Measurements from ENCODE around the gene FGF6. TPM values are rescaled to one million over a fixed set of nuclear protein-coding genes. Genes with fewer than 3 reads are reported as not detected.

Gene FGF6
- total RNA-seq, 3 donors from 2014 or later = not detected

GRCh38 chr12:4438834-4439596 lies 6.6 kb downstream of the FGF6 start:
- Mint-ChIP-seq H3K9me3 (no peaks in the 10 kb centered on the region), H3K4me3 (no peak overlapping the region), H3K4me1 (ENCODE audit: low read depth) (peaks cover 8% of the 10 kb centered on the region), H3K36me3 (ENCODE audit: insufficient read depth) (no peaks in the 10 kb centered on the region), H3K27me3 (ENCODE audit: low read depth) (peaks cover 10% of the 10 kb centered on the region)
- no peak for DNase-seq
- no peak for ATAC-seq

GRCh38 chr12:4435537-4435936 lies 10.1 kb downstream of the FGF6 start:
- Mint-ChIP-seq H3K9me3 (no peaks in the 10 kb centered on the region), H3K4me1 (ENCODE audit: low read depth) (peaks cover 8% of the 10 kb centered on the region), H3K27me3 (ENCODE audit: low read depth) (peaks cover 2% of the 10 kb centered on the region), H3K4me3 (no peak overlapping the region), H3K36me3 (ENCODE audit: insufficient read depth) (no peaks in the 10 kb centered on the region)
- DNase-seq (no peak), ATAC-seq (no peak)

DNA sequence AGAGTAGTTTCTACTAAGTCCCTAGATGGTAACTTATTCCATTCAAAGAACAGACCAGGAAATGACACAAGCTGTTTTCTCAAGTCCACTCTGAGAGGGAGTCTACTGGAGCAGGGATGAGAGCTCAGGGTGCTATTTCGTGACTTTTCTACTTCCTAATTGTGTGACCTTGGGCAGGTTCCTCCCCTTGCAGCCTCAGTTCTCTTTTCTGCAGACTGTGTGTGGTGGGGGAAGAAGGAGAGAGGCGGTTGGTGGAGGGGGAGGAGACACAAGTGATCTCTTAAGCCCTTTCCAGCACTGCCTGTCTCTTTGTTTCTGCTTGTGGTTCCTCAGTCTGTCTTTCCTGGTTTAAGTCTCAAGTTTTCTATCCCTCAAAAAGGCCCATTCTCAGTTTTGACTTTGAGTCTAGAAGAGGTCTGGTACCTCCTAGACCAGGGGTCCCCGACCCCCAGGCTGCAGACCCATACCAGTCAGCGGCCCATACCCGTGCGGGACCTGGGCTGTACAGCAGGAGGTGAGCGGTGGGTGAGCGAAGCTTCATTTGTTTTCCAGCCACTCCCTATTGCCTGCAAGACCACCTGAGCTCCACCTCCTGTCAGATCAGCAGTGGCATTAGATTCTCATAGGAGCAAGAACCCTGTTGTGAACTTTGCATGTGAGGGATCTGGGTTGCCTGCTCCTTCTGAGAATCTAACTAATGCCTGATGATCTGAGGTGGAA lies 10.7 kb downstream of the FGF6 start:
- no peak overlapping the region for H3K4me3 Mint-ChIP-seq
- peaks cover 8% of the 10 kb centered on the region for H3K4me1 Mint-ChIP-seq (ENCODE audit: low read depth)
- ATAC-seq = no peak
- H3K9me3 Mint-ChIP-seq = no peaks in the 10 kb centered on the region
- no peaks in the 10 kb centered on the region for H3K36me3 Mint-ChIP-seq (ENCODE audit: insufficient read depth)
- no peak for DNase-seq
- peaks cover 2% of the 10 kb centered on the region for H3K27me3 Mint-ChIP-seq (ENCODE audit: low read depth)

GRCh38 chr12:4434301-4434700 lies 11.3 kb downstream of the FGF6 start:
- no peak for ATAC-seq
- DNase-seq = no peak
- Mint-ChIP-seq H3K36me3 (ENCODE audit: insufficient read depth) (no peaks in the 10 kb centered on the region), H3K9me3 (no peaks in the 10 kb centered on the region), H3K4me1 (ENCODE audit: low read depth) (peaks cover 5% of the 10 kb centered on the region), H3K4me3 (no peak overlapping the region), H3K27me3 (ENCODE audit: low read depth) (peaks cover 2% of the 10 kb centered on the region)

GRCh38 chr12:4433745-4434058 lies 11.9 kb downstream of the FGF6 start:
- no peaks in the 10 kb centered on the region for H3K9me3 Mint-ChIP-seq

DNA sequence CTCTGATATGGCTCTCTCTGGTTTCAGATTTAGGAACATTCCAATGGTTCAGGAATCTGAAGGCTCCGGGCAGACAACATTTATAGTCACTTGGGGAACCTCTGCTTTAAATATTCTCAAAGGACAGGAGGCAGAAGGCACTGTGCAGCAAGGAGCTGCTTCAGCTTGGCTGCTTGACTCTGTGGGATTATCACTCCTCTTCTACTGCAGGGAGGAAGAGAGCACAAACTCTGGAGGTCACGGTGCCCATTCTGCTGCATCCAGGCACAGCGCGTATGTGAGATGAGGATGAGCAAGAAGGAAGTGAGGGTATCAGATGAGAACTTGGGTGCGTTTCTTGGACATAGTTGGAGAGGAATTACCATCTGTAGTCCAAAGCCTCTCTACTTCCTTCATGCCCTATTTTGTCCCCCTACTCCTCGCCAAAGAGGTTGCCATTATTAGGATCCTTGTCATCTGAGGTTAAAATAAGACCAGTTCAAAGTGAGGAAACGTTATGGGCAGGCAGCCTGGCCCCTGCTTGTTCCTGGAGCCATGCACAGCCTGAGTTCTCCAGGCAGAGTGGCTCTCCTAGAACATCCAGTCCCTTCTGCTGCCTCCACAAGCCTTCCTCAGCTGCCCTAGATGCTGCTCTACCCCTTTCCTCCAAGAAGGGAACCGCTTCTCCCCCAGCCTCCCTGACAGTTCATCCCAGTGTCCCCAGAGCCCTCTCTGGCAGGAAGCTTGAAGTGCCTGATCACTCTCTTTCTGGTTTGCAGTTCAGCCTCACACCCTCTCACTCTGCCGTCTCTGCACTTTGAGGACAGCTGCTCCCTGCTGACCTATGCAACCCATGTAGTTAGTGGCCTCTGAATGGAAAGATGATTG lies 12.5 kb downstream of the FGF6 start:
- H3K4me1 Mint-ChIP-seq (ENCODE audit: low read depth) = no peaks in the 10 kb centered on the region
- DNase-seq = no peak
- H3K36me3 Mint-ChIP-seq (ENCODE audit: insufficient read depth) = no peaks in the 10 kb centered on the region
- ATAC-seq = no peak
- H3K9me3 Mint-ChIP-seq = no peaks in the 10 kb centered on the region
- no peaks in the 10 kb centered on the region for H3K27me3 Mint-ChIP-seq (ENCODE audit: low read depth)
- H3K4me3 Mint-ChIP-seq = no peak overlapping the region

More at GRCh38 chr12:4433745-4434058, 11.9 kb downstream of the FGF6 start:
- no peak for ATAC-seq
- H3K4me1 Mint-ChIP-seq (ENCODE audit: low read depth) = no peaks in the 10 kb centered on the region
- no peaks in the 10 kb centered on the region for H3K36me3 Mint-ChIP-seq (ENCODE audit: insufficient read depth)
- DNase-seq = no peak
- H3K27me3 Mint-ChIP-seq (ENCODE audit: low read depth) = peaks cover 2% of the 10 kb centered on the region
- H3K4me3 Mint-ChIP-seq = no peak overlapping the region

DNA sequence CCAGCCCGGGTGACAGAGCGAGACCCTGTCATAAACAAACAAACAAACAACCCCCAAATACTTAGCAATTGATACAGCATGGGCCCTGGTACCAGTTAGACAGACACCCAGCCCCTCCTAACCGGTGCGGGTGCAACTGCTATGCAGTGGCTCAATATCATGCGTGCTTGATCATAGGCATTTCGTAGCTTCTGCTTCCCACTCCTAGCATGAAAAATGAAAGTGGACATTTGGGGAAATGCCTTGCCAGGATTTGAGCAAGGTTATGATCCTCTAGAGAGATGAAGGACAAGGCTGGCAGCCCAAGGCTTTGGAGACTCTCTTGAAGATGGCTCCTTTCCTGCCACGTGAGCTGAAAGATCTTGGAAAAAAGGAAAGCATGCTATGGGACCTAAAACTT lies 13.7 kb downstream of the FGF6 start:
- ATAC-seq (no peak), DNase-seq (no peak)
- Mint-ChIP-seq H3K9me3 (no peaks in the 10 kb centered on the region), H3K27me3 (ENCODE audit: low read depth) (no peaks in the 10 kb centered on the region), H3K36me3 (ENCODE audit: insufficient read depth) (no peaks in the 10 kb centered on the region), H3K4me1 (ENCODE audit: low read depth) (no peaks in the 10 kb centered on the region), H3K4me3 (no peak overlapping the region)

DNA sequence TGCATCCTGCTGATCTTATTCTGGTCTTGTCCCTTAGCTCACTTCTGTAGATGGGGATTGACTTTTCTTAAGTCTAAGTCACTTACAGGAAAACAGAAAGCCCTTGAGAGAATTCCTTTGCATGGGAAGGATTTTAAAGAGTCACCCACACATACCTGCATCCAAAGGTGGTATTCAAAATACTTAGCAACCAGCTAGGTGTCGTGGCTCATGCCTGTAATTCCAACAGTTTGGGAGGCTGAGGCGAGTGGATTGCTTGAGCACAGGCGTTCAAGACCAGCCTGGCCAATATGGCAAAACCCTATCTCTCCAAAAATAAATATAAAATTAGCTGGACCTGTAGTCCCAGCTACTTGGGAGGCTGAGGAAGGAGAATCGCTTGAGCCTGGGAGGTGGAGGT lies 14.2 kb downstream of the FGF6 start:
- Mint-ChIP-seq H3K4me1 (ENCODE audit: low read depth) (no peaks in the 10 kb centered on the region), H3K27me3 (ENCODE audit: low read depth) (no peaks in the 10 kb centered on the region), H3K36me3 (ENCODE audit: insufficient read depth) (no peaks in the 10 kb centered on the region), H3K4me3 (no peak overlapping the region), H3K9me3 (no peaks in the 10 kb centered on the region)
- ATAC-seq (no peak), DNase-seq (no peak)

- no peaks in the 10 kb centered on the region for H3K4me1 Mint-ChIP-seq (ENCODE audit: low read depth)
- DNase-seq = no peak
- H3K36me3 Mint-ChIP-seq (ENCODE audit: insufficient read depth) = no peaks in the 10 kb centered on the region
Observed at GRCh38 chr12:4424422-4424821, 21.2 kb downstream of the FGF6 start.

GRCh38 chr12:4423528-4424195 lies 22.0 kb downstream of the FGF6 start:
- Mint-ChIP-seq H3K4me3 (no peak overlapping the region), H3K27me3 (ENCODE audit: low read depth) (no peaks in the 10 kb centered on the region), H3K4me1 (ENCODE audit: low read depth) (no peaks in the 10 kb centered on the region), H3K9me3 (no peaks in the 10 kb centered on the region), H3K36me3 (ENCODE audit: insufficient read depth) (no peaks in the 10 kb centered on the region)
- DNase-seq (no peak), ATAC-seq (no peak)

More at GRCh38 chr12:4424422-4424821, 21.2 kb downstream of the FGF6 start:
- no peaks in the 10 kb centered on the region for H3K27me3 Mint-ChIP-seq (ENCODE audit: low read depth)
- ATAC-seq = no peak
- H3K4me3 Mint-ChIP-seq = no peak overlapping the region
- no peaks in the 10 kb centered on the region for H3K9me3 Mint-ChIP-seq

DNA sequence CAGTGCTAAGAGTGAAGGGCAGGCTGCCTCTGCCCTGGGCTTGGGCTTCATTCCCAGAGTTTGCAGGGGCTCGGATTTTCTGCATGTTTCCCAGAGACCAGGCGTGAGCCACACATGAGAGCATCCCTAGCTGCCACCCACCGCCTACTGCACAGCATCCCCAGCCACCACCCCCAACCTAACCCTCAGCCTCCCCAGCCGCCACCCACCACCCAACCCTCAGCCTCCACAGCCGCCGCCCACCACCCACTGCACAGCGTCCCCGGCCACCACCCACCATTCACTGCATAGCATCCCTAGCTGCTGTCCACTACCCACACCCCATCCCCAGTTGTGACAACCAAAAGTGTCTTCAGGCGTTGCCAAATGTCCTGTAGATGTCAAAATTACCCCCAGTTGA lies 22.6 kb downstream of the FGF6 start:
- ATAC-seq = no peak
- Mint-ChIP-seq H3K36me3 (ENCODE audit: insufficient read depth) (no peaks in the 10 kb centered on the region), H3K9me3 (no peaks in the 10 kb centered on the region), H3K4me1 (ENCODE audit: low read depth) (no peaks in the 10 kb centered on the region), H3K4me3 (no peak overlapping the region), H3K27me3 (ENCODE audit: low read depth) (peaks cover 2% of the 10 kb centered on the region)
- DNase-seq = no peak

DNA sequence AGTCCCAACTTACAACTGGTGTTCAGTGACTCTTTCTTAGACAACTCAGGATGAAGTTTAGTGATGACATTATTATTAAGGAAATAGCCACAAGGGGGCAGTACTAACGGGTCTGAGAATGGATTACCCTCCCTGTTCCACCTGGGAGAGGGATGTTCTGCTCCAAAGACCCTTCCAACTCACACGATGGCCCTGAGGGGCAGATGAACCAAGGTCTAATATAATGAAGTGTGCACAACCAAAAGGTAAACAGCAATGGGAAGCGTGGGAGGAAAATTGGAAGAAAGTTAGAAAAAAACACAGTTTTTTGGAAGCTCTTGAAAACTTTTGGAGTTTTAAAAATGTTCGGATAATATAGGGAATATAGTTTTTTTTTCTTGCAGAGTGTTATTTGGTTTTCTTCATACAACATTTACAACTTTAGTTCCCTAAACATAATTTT lies 24.0 kb downstream of the FGF6 start:
- ATAC-seq (no peak), DNase-seq (no peak)
- Mint-ChIP-seq H3K4me3 (no peak overlapping the region), H3K27me3 (ENCODE audit: low read depth) (peaks cover 10% of the 10 kb centered on the region), H3K4me1 (ENCODE audit: low read depth) (no peaks in the 10 kb centered on the region), H3K9me3 (no peaks in the 10 kb centered on the region), H3K36me3 (ENCODE audit: insufficient read depth) (no peaks in the 10 kb centered on the region)

DNA sequence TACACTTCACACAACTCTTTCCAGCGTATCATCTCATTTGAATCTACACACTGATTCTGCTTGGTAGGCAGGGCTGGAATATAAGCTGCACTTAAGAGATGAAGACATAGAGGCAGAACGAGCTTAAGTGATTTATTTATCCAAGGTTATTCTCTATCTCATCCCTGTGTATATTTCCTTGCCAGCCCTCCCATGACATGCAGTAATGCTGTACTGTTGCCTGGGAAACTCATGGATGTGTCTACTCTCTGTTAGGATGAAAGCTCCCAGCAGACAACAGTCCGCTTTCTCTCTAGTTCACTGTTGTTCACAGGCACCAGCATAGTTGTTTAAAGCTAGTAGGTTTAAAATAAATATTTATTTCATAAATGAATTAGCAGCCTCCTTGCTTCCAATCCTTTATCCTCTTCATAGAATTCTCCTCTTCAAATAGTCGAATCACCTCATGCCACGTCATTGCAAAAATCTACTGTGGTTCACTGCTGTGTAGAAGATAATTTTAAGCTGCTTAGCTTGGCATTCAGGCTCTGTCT lies 25.4 kb downstream of the FGF6 start:
- DNase-seq = no peak
- Mint-ChIP-seq H3K4me3 (no peak overlapping the region), H3K36me3 (ENCODE audit: insufficient read depth) (no peaks in the 10 kb centered on the region), H3K4me1 (ENCODE audit: low read depth) (peaks cover 4% of the 10 kb centered on the region), H3K9me3 (no peaks in the 10 kb centered on the region), H3K27me3 (ENCODE audit: low read depth) (peaks cover 23% of the 10 kb centered on the region)
- no peak for ATAC-seq

DNA sequence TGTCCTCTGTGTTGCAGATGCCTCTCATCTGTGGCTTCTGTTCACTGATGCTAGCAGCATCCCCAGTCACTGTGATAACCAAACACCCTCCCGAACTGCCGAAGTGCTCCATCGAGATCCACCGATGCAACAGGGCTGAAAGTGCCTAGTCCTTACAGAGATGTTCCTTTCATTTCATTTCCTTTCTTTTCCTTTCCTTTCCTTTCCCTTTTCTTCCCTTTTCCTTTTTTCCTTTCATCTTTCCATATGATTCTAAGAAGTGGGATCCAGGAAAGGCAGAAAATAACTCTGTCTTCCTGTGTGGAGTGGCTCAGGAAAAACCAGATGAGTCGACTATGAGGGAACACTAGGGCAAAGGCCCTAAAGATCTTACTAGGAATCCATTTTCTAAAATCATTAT lies 26.7 kb downstream of the FGF6 start:
- H3K27me3 Mint-ChIP-seq (ENCODE audit: low read depth) = peaks cover 23% of the 10 kb centered on the region
- peaks cover 9% of the 10 kb centered on the region for H3K4me1 Mint-ChIP-seq (ENCODE audit: low read depth)
- H3K9me3 Mint-ChIP-seq = no peaks in the 10 kb centered on the region
- no peak for DNase-seq
- no peak overlapping the region for H3K4me3 Mint-ChIP-seq
- no peak for ATAC-seq
- H3K36me3 Mint-ChIP-seq (ENCODE audit: insufficient read depth) = no peaks in the 10 kb centered on the region
